HG03095 (cell line): ENCODE results near the gene WDR3.
"Not testable (repeated sequence)": the region's sequence is repeated elsewhere in the genome, so short reads cannot be mapped to it uniquely, and the experiment has no call there.

ENCODE experiments used
- ATAC-seq: cut with Tn5 transposase; IDR thresholded peaks from one replicate; pipeline ENCODE4 v1.9.1; 2021; ENCODE audit warnings: moderate library complexity; ENCODE audit not compliant: unreplicated experiment

WDR3 gene

DNA sequence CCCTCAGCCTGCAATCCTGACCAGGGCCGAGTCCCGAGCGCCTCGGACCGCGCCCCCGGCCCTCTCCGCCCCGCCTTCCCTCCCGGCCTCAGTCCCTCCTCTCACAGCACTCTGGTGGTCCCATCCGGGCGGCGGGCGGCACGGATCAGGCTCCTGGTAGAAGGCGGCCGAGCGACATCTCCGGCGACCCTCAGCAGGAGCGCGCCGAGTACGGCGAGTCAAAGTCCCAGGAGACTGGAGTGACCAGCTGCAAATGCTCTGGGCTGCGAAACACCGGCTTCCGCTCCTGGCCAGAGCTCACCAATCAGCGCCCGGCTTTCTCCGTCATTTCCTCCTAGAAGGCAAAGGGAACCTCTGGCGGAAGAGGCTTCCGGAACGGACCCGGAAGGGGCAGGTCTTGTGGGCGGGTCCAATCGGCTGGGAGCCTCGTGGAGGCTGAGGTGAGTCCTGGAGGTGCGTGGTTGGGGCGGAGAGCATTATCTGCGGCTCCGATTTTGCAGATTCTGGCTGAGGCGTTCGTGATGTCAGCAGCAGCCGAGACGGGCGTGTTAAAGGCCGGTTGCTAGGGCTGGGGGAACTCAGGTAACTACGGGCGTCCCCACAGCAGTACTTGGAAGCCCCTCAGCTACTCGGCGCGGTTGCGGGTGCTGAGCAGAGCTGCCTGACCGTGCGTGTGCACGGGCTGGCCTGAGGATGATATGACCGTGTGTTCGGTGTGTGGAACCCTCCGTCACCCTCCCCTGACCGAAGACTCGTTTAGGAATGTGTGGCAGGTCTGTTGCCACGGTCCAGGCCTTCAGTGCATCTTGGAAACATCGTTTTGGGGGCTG is at the start of gene WDR3, which contains the start of gene GDAP2:
TSS of gene WDR3 (plus strand) at position 397 of the 830 bp plus-strand sequence. CDS start 3,581 bp downstream, outside the sequence.
TSS of gene GDAP2 (minus strand) at position 279 of the 830 bp plus-strand sequence. CDS start 9,264 bp downstream, outside the sequence.
- ATAC-seq, result peak; percentile 95

DNA sequence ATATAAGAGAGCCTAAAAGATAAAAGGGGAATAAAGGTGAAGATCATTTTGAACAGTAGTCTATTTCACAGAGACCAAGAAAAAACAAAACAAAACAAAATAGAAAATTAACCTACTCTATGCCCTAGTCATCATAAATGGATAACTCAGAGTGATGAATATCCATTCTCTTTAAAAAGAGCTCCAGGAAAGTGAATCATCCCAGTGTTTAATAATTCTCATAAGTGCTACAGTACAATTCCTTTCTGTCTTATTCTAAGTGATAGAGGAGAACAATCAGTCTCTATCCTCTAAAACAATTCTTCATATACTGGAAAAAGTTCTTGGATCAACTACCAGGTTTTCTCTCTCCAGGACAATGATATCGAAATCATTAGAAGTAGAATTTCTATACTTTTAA is 45.9 kb upstream of the WDR3 start:
- no peak for ATAC-seq

DNA sequence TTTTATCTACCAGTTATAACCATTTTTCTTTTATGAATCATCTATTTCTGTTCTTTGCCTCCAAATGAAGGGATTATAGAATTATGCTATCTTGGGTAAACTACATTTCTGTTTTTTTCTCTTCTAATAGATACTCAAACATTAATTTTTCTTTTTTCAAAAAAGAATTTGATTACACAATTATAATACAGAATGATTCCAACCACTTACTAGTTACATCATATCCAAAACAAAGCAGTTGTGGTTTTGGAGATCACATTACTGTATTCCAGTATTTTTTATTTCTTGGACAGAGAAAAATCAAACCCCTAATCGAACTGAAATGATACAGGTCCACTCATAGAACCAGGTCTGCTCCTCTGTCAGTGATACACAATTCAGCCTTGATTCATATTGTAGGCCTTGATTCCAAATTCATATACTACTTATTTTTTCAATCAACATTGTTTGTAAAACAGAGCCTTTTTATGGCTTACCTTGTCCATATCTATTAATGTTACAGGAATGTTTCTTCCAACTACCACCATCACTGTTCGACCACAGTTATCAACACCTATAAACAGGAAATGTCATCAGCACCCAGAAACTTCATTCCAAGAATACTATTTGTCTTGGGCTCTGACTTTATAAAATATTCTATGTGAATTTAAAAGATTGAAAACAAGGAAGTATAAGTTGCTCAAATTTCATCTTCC is 43.3 kb upstream of the WDR3 start:
- no peak for ATAC-seq

DNA sequence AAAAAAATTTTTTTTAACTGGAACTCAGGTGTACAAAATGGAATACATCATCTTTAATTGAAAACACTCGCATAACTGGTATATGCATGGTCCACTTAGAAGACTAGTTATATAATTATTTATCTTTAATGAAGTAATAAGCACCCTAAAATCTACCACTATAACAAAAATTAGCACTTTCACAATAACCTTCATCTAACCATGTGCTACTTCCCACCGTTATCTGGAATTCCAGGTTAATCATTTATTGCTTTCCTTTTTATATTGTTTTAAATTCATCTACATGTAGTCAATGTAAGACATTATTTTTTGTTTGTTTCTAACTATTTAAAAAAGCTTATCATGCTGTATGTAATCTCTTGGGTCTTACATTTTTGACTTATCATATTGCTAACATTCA is 39.1 kb upstream of the WDR3 start:
- no peak for ATAC-seq

DNA sequence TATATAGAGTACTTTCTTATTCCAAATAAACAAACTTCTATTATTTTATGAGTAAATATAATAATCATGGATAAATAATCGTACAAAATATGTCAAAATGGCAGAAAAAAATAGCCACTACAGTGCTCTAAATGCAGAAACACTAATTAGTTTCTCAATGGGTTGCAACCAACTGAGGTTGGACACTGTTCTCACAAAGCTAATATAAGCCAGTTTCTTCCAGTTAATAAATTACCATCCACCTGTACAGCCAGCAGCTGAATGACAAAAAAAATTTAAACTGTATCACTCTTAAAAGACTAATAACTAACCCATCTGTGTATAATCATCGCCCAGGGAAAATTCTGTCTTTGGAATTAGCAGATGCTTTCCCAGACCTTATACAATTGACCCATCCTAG is 37.0 kb upstream of the WDR3 start:
- ATAC-seq, result no peak

DNA sequence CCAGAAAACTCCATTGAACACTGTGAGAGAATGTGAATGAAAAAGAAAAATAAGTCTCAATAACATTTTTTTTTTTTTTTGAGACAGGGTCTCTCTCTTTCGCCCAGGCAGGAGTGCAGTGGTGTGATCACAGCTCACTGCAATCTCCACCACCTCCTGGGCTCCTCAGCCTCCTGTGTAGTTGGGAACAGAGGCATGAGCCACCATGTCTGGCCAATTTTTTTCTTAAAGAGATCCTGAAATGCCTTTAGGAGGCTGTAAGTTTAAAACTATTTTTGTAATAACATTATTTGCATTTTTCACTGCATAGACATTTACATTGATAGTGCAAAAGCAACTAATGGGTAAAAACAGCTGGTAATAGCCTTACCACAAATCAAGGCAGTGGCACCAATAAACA is 35.5 kb upstream of the WDR3 start:
- no peak for ATAC-seq

DNA sequence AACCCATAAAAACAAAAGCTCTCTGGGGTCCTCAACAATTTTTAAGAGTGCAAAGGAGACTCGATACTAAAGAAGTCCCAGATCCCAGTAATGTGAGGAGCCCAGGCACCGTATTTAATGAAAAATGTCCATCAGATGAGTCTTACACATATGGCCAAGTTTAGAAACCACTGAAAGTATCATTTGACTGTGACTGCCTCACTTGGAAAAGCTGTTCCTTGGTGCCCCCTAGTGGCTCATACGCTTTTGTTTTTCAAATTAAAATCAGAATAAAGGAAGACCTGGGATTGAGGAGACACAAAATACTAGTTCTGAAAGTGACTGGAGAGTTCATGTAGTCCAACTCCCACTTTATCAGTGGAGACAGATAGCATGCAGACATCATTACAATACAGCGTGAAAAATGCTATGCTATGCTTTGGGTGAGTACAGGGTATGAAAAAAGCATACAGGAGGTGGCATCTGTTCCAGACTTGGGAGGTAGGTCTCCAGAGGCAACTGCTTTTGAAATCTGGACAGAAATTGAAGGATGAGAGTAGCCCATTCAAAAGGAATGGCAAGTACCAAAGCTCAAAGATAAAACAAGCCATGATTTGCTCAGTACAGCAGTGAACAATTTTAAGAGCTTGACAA is 33.9 kb upstream of the WDR3 start:
- peak; percentile 77 for ATAC-seq

DNA sequence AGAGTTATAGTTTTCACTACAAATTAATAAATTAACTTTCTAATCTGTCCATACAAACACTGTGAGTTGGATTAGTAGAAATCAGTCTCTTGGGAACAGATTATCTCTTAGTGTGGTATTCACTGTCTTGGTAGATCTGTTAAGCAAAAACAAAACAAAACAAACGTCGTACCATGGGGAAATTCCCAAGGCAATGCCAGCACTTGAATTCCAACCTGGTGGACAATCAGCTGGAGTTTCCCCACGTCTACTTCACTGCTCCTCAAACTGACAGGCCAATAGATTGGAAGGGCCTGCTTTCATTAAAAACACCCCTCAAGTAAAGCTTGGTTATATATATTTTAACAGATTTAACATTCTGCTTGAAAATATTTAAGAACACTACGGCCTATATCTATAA is 32.0 kb upstream of the WDR3 start:
- ATAC-seq, result no peak

DNA sequence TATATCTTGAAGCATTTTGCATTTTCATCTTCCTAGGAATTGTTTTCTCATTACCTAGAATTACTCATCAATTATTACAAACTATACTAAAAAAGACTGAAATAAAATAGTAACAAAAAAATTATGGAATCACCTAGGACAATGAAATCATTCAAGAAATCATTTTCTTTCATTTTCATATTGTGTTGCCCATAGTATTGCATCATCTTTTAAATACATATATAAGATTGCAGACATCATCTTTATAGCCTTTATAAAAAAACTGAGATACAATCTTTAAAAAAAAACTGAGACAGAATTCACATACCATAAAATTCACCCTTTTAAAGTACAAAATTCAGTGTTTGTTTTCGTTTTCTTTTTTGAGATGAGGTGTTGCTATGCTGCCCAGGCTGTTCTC is 29.7 kb upstream of the WDR3 start:
- no peak for ATAC-seq

DNA sequence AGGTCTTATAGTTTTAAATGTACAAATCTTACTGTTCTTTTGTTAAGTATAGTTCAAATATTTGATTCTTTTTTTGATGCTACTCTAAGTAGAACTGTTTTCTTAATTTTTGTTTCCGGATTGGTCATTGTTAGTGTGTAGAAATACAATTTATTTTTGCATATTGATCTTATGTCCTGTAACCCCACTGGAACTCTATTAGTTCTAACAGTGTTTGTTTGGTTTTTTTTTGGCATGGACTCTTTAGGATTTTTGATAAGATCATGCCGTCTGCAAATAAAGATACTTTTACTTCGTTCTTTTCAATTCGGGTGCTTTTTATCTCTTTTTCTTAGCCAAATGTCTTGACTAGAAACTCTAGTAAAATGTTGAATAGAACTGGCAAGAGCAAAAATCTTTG is 26.6 kb upstream of the WDR3 start:
- no peak for ATAC-seq

DNA sequence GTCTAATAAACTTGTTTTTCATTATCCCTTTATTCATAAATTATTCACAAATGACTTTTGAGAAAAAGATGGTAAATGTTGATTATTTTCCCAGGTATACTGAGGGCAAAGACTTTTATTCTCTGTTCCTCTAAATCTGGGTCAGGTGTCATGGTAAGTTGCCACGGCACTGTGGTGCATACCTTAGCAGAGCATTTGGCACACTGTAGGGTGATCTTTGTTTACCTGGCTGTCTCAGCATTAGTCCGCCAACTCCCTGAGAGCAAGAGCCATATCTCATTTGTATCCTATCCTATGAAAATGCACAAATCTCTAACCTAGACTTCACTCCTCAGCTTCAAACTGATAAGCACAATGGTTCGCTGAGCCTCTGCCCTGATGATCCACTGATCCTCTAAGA is 25.1 kb upstream of the WDR3 start:
- ATAC-seq, result no peak

DNA sequence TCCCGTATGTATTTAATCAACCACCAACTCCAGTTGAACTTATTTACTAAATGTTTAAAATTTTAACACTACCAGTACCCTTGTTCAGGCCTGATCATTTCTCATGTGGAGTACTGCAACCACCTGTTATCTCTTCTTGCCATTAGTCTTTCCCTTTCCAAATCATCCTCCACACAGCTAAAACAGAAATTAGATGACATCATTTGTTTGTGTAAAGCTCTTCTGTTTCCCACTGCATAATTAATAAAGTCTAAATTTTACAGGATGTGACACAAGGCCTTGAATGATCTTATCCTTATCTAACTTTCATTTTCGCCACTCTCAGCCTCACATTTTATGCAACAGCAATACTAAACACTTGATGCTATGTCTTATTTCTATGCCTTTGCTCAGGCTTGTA is 24.5 kb upstream of the WDR3 start:
- no peak for ATAC-seq

DNA sequence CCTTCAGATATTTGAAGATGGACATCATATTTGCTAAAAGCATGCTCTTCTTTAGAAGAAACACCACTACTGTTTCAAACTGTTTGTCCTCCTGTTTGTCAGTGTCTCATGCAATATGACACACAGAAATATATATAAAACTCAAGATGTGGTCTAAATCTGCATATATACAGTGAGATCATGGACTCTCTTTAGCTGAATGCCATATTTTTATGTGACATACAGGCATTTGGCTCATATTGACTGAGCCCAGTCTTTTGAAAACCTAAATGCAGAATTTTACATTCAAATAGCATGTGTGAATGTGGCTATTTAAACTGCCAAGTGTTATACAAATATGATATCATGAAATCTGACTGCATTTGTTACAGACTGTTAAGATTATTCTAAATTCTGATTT is 18.5 kb upstream of the WDR3 start:
- no peak for ATAC-seq

DNA sequence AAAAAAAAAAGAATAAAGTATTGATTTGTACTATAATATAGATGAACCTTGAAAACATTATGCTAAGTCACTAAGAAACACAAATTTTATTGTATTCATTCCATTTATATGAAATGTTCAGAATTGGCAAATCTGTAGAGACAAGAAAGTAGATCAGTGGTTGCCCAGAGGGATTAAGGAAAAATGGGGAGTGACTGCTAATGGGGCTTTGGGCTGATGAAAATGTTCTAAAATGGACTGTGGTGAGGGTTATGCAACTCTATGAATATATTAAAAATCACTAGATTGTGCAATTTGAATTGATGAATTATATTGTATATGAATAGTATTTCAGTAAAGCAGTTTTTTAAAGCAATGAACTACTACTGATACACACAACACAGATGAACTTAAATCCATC is 10.2 kb upstream of the WDR3 start:
- ATAC-seq, result no peak

DNA sequence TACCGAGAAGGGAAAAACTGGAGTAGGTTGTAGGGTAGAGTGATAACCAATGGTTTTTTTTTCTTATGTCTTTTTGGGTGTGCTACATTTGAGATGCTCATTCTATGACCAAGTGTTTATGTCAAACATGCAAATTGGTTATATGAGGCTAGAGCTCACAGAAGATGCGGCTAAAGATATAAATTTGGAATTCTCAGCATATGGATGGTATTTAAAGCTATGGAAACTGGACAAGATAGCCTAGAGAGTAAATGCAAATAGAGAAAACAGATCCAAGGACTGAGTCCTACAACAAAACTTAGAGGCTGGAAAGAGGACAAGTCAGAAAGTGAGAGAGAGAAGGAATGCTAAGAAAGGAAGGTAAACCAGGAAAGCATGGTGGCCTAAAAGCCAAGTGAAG is 7.5 kb upstream of the WDR3 start:
- no peak for ATAC-seq

DNA sequence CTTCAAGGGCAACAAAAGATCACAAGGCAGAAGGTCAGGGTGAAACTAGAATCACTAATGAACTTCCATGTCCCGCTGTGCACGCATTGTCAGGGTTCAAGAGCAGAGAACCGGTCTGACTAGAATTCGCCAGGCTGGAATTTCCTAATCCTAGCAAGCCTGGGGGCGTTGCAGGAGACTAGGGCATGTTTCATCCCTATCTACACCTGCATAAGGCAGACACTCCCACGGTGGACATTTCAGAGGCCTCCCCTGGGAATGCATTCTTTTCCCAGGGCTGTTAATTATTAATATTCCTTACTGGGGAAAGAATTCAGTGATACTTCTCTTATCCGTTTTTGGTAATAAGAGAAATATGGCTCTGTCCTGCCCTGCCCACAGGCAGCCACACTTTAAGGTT is 6.8 kb upstream of the WDR3 start:
- not testable (repeated sequence) for ATAC-seq

DNA sequence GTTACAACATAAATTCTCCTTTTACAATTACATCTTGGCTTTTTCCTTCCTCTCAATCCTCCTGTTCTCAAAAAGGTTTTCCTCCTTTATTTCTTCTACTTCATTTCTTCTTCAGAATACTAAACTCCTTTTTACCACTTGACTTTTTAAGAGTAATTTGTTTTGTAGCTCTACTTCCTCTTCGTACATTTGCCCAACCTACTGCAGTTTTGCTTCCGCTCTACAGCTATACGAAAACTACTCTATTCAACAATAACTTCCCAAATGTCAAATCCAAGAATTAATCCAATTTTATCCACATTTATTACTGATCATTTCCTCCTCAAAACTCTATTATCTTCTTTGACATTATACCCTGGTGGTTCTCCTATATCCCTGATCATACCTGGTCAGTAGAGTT is 3.6 kb upstream of the WDR3 start:
- no peak for ATAC-seq

DNA sequence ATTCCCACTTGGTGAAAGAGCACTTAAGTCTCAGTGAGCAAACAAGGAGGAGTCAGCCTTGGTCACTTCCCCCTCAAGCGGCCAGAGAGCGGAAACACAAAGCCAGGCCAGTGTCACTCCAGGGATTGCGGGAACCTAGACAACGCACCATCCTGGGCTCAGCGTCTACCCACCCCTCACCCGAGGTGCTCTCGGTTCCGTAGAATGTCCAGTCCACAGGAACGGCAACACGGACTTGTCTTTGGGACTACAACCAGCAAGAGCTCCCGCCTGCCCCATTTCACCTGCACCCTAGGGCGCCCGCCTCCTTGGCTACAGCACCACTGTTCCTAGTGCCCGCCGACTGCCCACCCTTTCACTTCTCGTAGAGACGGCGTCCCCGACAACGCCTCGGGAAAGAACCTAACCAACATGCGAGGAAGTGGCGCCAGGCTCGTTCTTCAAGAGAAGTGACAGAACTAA is 627 bp upstream of the WDR3 start:
- peak; percentile 31 for ATAC-seq

DNA sequence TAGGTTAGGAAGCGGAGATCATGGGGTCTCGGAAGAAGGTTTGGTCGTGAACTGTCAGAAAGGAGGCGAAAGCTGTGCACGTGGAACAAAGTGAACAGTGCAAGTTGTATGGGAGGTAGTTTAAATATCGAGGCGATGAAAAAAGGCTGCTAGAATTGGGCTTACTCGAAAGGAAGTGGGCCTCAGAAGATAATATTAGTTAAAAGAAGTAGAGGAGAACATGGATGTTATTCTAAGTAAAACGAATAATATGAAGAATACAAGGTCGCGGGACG is 571 bp downstream of the WDR3 start:
- no peak for ATAC-seq

DNA sequence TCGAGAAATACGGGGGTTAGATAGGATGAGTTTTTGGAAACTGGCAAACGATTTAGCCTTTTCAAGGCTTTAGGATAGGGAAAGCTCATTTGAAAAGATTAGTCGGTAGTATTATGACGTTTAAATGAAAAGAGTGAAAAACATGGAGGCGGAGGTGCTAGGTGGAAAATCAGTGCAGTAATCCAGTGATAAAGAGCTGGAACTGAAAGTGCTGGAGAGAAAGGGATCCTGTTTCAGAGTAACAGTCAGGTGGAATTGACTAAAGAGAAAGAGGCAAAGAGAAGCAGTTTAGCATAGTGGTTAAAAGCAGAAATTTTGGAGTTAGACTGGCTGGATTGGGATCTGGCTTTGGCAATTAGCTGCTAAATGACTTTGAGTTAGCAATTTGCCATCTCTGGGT is 945 bp downstream of the WDR3 start:
- no peak for ATAC-seq

DNA sequence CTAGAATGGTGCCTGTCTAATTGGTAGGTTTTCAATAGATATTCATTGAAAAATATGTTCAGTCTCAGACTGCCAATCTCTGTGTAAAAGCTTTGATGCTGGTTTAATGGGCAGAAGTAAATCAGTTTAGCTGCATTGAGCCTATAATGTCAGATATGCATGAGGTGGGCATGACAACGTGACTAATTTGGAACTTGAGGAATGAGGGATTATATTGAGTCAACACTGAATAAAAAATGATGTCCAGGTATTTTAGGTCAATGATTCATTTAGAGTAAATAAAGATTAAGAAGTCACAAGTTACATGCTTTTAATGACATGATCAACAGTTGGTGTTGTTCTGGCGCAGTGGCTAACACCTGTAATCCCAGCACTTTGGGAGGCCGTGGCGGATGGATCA is 3.0 kb downstream of the WDR3 start:
- ATAC-seq, result no peak

DNA sequence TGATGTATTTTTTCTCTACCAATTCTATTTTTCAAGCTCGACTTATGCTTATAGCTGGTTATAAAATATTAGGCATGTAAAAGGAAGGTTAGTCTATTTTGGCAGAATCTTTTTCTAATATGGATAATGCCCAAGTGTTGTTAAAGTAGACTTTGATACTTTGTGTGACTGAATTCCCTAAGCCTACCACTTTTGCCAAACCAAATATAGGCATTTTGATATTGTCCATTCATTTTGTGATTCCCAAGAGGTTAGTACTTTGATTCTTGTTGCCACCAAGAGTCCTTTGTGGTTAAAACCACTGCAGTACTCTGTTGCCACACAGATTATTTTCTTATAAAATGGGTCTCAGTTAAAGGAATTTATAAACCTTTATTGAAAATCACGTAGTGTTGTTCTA is 4.2 kb downstream of the WDR3 start:
- ATAC-seq, result no peak
